DND-41 (cell line): ENCODE data around the gene TSKS.

Source experiments
- ATAC-seq: fragments of 200-7000 bp; cut with Tn5 transposase; 3 replicates; pipeline ENCODE4 v1.9.1; 2021; ENCODE audit warnings: low read depth; ENCODE audit not compliant: insufficient read depth
- DNase-seq: peaks from one replicate; pipeline ENCODE4 v3.0.0-alpha.2; 2020
- H2AFZ ChIP-seq: 2 replicates; pipeline ENCODE4 v1.6.0; 2012; ENCODE audit warnings: low read depth, low read length
- H3K27ac ChIP-seq: 2 replicates; pipeline ENCODE4 v1.5.1; 2012; ENCODE audit warnings: low read length, inconsistent platforms
- H3K27me3 ChIP-seq: fragments of 200-600 bp; sonication (generic); 2 replicates; pipeline ENCODE4 v1.6.0; 2012; ENCODE audit warnings: low read length, mild to moderate bottlenecking, inconsistent platforms; ENCODE audit not compliant: insufficient read depth, poor library complexity
- H3K36me3 ChIP-seq: 2 replicates; pipeline ENCODE4 v1.5.1; 2012; ENCODE audit warnings: low read length, inconsistent platforms; ENCODE audit not compliant: insufficient read depth
- H3K4me1 ChIP-seq: 2 replicates; pipeline ENCODE4 v1.5.1; 2012; ENCODE audit warnings: mild to moderate bottlenecking, low read length; ENCODE audit not compliant: insufficient read depth
- H3K4me2 ChIP-seq: 2 replicates; pipeline ENCODE4 v1.6.0; 2012; ENCODE audit warnings: mild to moderate bottlenecking, moderate library complexity, low read length, inconsistent platforms; ENCODE audit not compliant: insufficient read depth
- H3K4me3 ChIP-seq, 2 experiments: fragments of 200-600 bp in 1 of 2; shearing (Covaris generic) in 1 of 2; 2 replicates each; pipeline ENCODE4 v1.5.1; 2012 to 2016; ENCODE audit warnings: inconsistent platforms in 2 of 2, low read length in 2 of 2, mild to moderate bottlenecking in 2 of 2, low read depth in 1 of 2, moderate library complexity in 1 of 2
- H3K79me2 ChIP-seq: 2 replicates; pipeline ENCODE4 v1.6.0; 2012; ENCODE audit warnings: low read length, inconsistent platforms; ENCODE audit not compliant: insufficient read depth
- H3K9ac ChIP-seq: 2 replicates; pipeline ENCODE4 v1.6.0; 2012; ENCODE audit warnings: low read depth, mild to moderate bottlenecking, inconsistent platforms, low read length, moderate library complexity
- H3K9me3 ChIP-seq: 2 replicates; pipeline ENCODE4 v1.5.1; 2012; ENCODE audit warnings: low read length, moderate library complexity, mild to moderate bottlenecking, inconsistent platforms; ENCODE audit not compliant: insufficient read depth, severe bottlenecking
- H4K20me1 ChIP-seq: 2 replicates; pipeline ENCODE4 v1.6.0; 2012; ENCODE audit warnings: low read length; ENCODE audit not compliant: insufficient read depth
- CTCF ChIP-seq: IDR thresholded peaks from 2 replicates; pipeline ENCODE4 v1.5.1; 2012; ENCODE audit warnings: borderline replicate concordance, low read length, moderate library complexity, mild to moderate bottlenecking; ENCODE audit not compliant: poor library complexity, severe bottlenecking; ENCODE audit errors: extremely low read depth
- EZH2 ChIP-seq: IDR thresholded peaks from 3 replicates; pipeline ENCODE4 v1.6.1; 2012; ENCODE audit warnings: borderline replicate concordance, low read depth, mild to moderate bottlenecking, moderate library complexity, low read length, inconsistent platforms; ENCODE audit not compliant: severe bottlenecking

Gene TSKS, protein sequence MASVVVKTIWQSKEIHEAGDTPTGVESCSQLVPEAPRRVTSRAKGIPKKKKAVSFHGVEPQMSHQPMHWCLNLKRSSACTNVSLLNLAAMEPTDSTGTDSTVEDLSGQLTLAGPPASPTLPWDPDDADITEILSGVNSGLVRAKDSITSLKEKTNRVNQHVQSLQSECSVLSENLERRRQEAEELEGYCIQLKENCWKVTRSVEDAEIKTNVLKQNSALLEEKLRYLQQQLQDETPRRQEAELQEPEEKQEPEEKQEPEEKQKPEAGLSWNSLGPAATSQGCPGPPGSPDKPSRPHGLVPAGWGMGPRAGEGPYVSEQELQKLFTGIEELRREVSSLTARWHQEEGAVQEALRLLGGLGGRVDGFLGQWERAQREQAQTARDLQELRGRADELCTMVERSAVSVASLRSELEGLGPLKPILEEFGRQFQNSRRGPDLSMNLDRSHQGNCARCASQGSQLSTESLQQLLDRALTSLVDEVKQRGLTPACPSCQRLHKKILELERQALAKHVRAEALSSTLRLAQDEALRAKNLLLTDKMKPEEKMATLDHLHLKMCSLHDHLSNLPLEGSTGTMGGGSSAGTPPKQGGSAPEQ

DNA sequence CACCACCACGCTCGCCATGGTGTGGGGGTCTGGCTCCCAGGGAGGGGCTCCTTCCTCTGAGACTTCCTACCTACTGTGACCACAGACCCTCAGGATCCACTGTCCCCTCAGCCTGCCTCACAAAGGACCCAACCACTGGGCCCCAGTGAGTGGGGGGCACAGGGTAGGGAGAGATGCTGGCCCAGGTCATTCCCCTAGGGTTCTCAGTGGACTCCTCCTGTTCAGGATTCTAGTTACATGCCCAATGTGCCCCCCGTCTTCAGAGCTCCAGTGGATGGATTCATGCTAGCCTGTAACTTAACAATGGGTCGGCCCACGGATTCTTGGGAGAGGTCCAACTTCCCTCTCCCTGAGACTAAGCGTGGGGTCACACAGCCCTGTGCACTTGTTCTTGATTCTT is at the start of gene TSKS:
TSS of gene TSKS (minus strand) at position 77 of the 400 bp plus-strand sequence. CDS start at position 18, 59 bp downstream.
- Histone ChIP-seq H3K4me1 (peaks cover 20% of the 10 kb centered on the region), H2AFZ (no peak within 1 kb of the TSS), H3K79me2 (peaks cover 14% of the 10 kb centered on the region), H3K4me3 (no peak within 1 kb of the TSS), H3K36me3 (no peaks in the 10 kb centered on the region), H3K4me2 (no peak within 1 kb of the TSS), H3K27me3 (no peaks in the 10 kb centered on the region), H3K9ac (no peak within 1 kb of the TSS), H4K20me1 (peaks cover 10% of the 10 kb centered on the region; the same call in 1 of the 2 replicates), H3K9me3 (no peaks in the 10 kb centered on the region), H3K27ac (no peak within 1 kb of the TSS)
- no peak for TF ChIP-seq CTCF
- TF ChIP-seq EZH2: no peak
- no peak for DNase-seq
- ATAC-seq: no peak

DNA sequence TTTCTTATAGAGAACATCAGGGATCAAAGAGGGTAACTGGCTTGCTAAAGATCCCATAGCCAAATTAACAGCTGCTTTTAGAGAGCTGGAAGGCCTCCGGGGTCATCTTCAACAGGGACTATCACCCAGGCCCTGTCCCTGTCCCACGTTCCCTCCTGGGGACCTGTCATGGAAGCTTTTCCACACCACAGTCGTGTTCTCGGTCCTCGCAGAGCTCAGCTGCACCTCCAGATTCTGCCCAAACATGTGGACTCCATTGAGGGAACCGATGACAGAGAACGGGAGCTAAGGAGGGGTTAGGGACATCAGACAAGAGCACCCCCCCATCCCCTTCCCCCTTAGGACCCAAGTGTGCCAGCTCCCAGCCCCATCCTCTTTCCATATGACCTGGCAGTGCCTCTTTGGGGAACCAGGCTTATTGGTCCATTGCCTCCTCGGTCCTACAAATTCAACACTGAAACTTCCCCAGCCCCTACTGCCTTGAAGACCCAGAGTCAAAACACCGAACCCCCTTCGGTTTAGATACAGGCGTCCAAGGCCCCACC is 49.4 kb upstream of the TSKS start:
- peak overlapping the region; percentile 82 for H2AFZ ChIP-seq
- peaks cover 12% of the 10 kb centered on the region for H3K79me2 ChIP-seq
- peaks cover 33% of the 10 kb centered on the region for H3K4me1 ChIP-seq
- H3K27ac ChIP-seq: peak overlapping the region; percentile 89
- H3K4me3 ChIP-seq: peak overlapping the region; percentile 34 to 68
- H3K36me3 ChIP-seq: peaks cover 21% of the 10 kb centered on the region
- peak overlapping the region; percentile 69 for H3K9ac ChIP-seq
- H3K4me2 ChIP-seq: peak overlapping the region; percentile 70
- TF ChIP-seq EZH2 (no peak), CTCF (no peak)
- DNase-seq (no peak), ATAC-seq (no peak)
- H4K20me1 ChIP-seq: no peaks in the 10 kb centered on the region
- H3K9me3 ChIP-seq: no peaks in the 10 kb centered on the region
- H3K27me3 ChIP-seq: no peaks in the 10 kb centered on the region

DNA sequence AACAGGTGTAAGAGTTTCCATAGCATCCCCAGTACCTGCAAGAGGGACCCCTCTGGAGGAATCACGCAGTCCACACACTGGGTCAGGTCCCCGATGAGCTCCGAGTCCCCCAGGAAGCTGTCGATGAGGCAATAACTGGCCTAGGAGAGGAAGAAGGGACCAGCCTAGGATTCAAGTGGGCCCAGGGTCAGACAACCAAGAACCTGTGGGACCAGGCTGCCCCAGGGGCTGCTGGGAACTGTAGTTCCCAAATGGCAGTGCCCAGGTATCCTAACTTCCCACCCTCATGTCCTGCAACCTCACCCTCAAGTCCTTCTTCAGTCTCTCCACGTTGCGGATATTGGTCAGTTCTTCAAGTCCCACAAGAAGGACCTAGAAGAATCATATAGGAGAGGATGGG is 48.2 kb upstream of the TSKS start:
- no peaks in the 10 kb centered on the region for H4K20me1 ChIP-seq
- no peak for DNase-seq
- H3K9ac ChIP-seq: no peak overlapping the region
- no peak overlapping the region for H3K4me3 ChIP-seq
- H2AFZ ChIP-seq: no peak overlapping the region
- no peak overlapping the region for H3K4me2 ChIP-seq
- H3K79me2 ChIP-seq: peaks cover 12% of the 10 kb centered on the region
- peaks cover 24% of the 10 kb centered on the region for H3K4me1 ChIP-seq
- no peak for TF ChIP-seq CTCF
- no peak for TF ChIP-seq EZH2
- no peaks in the 10 kb centered on the region for H3K27me3 ChIP-seq
- H3K36me3 ChIP-seq: peaks cover 32% of the 10 kb centered on the region
- peak overlapping the region; percentile 7; the same call in 1 of the 2 replicates for H3K27ac ChIP-seq
- ATAC-seq: no peak
- no peaks in the 10 kb centered on the region for H3K9me3 ChIP-seq
